ENCODE measurements around the gene ALDH1L2.

DNA sequence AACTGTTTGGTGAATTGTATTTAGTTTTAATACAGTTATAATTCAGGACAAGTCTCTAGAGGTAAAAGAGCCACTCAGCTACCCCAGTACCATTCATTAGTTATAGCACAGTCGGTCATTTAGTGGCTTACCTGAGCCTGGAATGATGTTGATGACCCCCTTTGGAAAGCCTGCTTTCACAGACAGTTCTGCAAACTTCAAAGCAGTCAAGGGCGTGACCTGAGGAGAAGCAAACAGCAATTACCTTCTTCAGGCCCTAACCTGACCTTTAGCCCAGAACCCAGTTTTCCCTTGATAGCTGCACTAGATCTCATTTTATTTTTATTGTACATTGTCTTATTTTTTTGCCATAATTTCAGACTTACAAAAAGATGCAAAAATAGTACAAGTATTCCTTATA lies 43.8 kb downstream of the ALDH1L2 start:
- TF ChIP-seq, protein P1, sequence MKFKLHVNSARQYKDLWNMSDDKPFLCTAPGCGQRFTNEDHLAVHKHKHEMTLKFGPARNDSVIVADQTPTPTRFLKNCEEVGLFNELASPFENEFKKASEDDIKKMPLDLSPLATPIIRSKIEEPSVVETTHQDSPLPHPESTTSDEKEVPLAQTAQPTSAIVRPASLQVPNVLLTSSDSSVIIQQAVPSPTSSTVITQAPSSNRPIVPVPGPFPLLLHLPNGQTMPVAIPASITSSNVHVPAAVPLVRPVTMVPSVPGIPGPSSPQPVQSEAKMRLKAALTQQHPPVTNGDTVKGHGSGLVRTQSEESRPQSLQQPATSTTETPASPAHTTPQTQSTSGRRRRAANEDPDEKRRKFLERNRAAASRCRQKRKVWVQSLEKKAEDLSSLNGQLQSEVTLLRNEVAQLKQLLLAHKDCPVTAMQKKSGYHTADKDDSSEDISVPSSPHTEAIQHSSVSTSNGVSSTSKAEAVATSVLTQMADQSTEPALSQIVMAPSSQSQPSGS (CRISPR knock-in tag; IDR thresholded peaks at IDR 0.05; ENCODE audit: borderline replicate concordance, low read depth): no peak
- TF ChIP-seq ZNF219 (CRISPR knock-in tag; IDR thresholded peaks at IDR 0.05; ENCODE audit: borderline replicate concordance) (no peak), ELF4 (CRISPR knock-in tag; IDR thresholded peaks at IDR 0.05; ENCODE audit: low read depth) (no peak), FOXJ3 (CRISPR knock-in tag; IDR thresholded peaks at IDR 0.05; ENCODE audit: borderline replicate concordance) (no peak), RELA (CRISPR knock-in tag; IDR thresholded peaks at IDR 0.05; ENCODE audit: borderline replicate concordance) (no peak), JUN (CRISPR knock-in tag; IDR thresholded peaks at IDR 0.05) (no peak), ZNF138 (CRISPR knock-in tag; conservative IDR thresholded peaks at IDR 0.05) (no peak), TP53 (CRISPR knock-in tag; IDR thresholded peaks at IDR 0.05) (no peak)
- TF ChIP-seq, protein P2, sequence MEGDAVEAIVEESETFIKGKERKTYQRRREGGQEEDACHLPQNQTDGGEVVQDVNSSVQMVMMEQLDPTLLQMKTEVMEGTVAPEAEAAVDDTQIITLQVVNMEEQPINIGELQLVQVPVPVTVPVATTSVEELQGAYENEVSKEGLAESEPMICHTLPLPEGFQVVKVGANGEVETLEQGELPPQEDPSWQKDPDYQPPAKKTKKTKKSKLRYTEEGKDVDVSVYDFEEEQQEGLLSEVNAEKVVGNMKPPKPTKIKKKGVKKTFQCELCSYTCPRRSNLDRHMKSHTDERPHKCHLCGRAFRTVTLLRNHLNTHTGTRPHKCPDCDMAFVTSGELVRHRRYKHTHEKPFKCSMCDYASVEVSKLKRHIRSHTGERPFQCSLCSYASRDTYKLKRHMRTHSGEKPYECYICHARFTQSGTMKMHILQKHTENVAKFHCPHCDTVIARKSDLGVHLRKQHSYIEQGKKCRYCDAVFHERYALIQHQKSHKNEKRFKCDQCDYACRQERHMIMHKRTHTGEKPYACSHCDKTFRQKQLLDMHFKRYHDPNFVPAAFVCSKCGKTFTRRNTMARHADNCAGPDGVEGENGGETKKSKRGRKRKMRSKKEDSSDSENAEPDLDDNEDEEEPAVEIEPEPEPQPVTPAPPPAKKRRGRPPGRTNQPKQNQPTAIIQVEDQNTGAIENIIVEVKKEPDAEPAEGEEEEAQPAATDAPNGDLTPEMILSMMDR (IDR thresholded peaks at IDR 0.05): no peak
- TF ChIP-seq, protein P3, sequence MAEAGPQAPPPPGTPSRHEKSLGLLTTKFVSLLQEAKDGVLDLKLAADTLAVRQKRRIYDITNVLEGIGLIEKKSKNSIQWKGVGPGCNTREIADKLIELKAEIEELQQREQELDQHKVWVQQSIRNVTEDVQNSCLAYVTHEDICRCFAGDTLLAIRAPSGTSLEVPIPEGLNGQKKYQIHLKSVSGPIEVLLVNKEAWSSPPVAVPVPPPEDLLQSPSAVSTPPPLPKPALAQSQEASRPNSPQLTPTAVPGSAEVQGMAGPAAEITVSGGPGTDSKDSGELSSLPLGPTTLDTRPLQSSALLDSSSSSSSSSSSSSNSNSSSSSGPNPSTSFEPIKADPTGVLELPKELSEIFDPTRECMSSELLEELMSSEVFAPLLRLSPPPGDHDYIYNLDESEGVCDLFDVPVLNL (CRISPR knock-in tag; IDR thresholded peaks at IDR 0.05; ENCODE audit: borderline replicate concordance, low read depth): no peak
- TF ChIP-seq, protein P4, sequence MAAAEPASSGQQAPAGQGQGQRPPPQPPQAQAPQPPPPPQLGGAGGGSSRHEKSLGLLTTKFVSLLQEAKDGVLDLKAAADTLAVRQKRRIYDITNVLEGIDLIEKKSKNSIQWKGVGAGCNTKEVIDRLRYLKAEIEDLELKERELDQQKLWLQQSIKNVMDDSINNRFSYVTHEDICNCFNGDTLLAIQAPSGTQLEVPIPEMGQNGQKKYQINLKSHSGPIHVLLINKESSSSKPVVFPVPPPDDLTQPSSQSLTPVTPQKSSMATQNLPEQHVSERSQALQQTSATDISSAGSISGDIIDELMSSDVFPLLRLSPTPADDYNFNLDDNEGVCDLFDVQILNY (CRISPR knock-in tag; IDR thresholded peaks at IDR 0.05): no peak
- TF ChIP-seq, protein P5, sequence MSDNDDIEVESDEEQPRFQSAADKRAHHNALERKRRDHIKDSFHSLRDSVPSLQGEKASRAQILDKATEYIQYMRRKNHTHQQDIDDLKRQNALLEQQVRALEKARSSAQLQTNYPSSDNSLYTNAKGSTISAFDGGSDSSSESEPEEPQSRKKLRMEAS (CRISPR knock-in tag; IDR thresholded peaks at IDR 0.05): no peak

Data from WTC11 (cell line).